Esophagus muscularis mucosa (tissue), 4 donors: ENCODE data around the gene MTMR12.

Experiments
- EP300 ChIP-seq: sonication (generic); formaldehyde crosslinking; IDR thresholded peaks from one replicate; pipeline ENCODE4 v1.6.1; 2017; ENCODE audit warnings: antibody characterized with exemption
- POLR2A ChIP-seq: fragments of 450-650 bp; IDR thresholded peaks from one replicate; pipeline ENCODE4 v1.6.1; 2017; ENCODE audit warnings: antibody characterized with exemption, moderate library complexity, mild to moderate bottlenecking, low read depth
- POLR2AphosphoS5 ChIP-seq, 2 donors: sonication (generic); formaldehyde crosslinking; IDR thresholded peaks; one replicate each; pipeline ENCODE4 v1.6.1; 2017; ENCODE audit warnings: antibody characterized with exemption in 2 of 2
- TF ChIP-seq, protein P1 (sequence below), 3 experiments: fragments of 200-600 bp in 2 of 3; fragments of 450-650 bp in 1 of 3; sonication (generic) in 2 of 3; IDR thresholded peaks; one replicate each; pipeline ENCODE4 v1.5.1; 2017 to 2019; ENCODE audit warnings: antibody characterized with exemption in 3 of 3, mild to moderate bottlenecking in 2 of 3, moderate library complexity in 1 of 3

DNA sequence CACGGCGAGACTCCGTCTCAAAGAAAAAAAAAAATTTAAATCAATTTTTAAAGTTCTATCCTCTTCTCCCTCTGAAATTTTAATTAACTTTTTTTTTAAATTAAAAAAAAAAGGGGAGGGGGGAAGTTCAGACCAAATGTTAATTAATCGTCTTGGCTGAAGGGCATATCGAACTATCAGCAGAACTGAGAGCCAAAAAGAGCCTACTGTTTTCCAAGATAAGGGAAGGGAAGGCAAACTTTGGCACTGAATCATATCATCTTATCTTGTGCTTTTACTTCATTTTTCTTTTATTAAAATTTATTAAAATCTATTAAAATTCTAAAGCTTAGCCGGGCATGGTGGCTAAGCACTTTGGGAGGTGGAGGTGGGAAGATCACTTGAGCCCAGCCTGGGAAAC lies 45.9 kb upstream of the MTMR12 start:
- TF ChIP-seq POLR2AphosphoS5 (IDR thresholded peaks at IDR 0.05), result no peak
- TF ChIP-seq POLR2A, result no peak
- TF ChIP-seq, protein P1, sequence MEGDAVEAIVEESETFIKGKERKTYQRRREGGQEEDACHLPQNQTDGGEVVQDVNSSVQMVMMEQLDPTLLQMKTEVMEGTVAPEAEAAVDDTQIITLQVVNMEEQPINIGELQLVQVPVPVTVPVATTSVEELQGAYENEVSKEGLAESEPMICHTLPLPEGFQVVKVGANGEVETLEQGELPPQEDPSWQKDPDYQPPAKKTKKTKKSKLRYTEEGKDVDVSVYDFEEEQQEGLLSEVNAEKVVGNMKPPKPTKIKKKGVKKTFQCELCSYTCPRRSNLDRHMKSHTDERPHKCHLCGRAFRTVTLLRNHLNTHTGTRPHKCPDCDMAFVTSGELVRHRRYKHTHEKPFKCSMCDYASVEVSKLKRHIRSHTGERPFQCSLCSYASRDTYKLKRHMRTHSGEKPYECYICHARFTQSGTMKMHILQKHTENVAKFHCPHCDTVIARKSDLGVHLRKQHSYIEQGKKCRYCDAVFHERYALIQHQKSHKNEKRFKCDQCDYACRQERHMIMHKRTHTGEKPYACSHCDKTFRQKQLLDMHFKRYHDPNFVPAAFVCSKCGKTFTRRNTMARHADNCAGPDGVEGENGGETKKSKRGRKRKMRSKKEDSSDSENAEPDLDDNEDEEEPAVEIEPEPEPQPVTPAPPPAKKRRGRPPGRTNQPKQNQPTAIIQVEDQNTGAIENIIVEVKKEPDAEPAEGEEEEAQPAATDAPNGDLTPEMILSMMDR (IDR thresholded peaks at IDR 0.05), result no peak
- no peak for TF ChIP-seq EP300
